Transverse colon (tissue), 4 donors: ENCODE data around the gene MRPS6. TPM values are rescaled to one million over a fixed set of nuclear protein-coding genes. Genes with fewer than 3 reads are reported as not detected.

Experiments
- DNase-seq: peaks from one replicate; pipeline ENCODE4 v3.0.0-alpha.2; 2019
- H3K27ac ChIP-seq, 4 donors: fragments of 200-600 bp; sonication (generic); 2 replicates each; pipeline ENCODE4 v1.5.1; 2016 to 2018; ENCODE audit warnings: inconsistent platforms in 4 of 4
- H3K27me3 ChIP-seq: fragments of 200-600 bp; sonication (generic); 2 replicates; pipeline ENCODE4 v1.5.1; 2017; ENCODE audit warnings: inconsistent platforms
- H3K36me3 ChIP-seq, 4 donors: fragments of 200-600 bp; sonication (generic); 2 replicates each; pipeline ENCODE4 v1.5.1; 2017 to 2019; ENCODE audit warnings: inconsistent platforms in 4 of 4
- H3K4me1 ChIP-seq, 4 donors: fragments of 200-600 bp; sonication (generic); 2 replicates each; pipeline ENCODE4 v1.5.1; 2017 to 2020; ENCODE audit warnings: inconsistent platforms in 4 of 4
- H3K4me3 ChIP-seq, 4 donors: fragments of 200-600 bp; sonication (generic); 1 replicate in 1 of 4; 2 replicates in 3 of 4; pipeline versions ENCODE4 v1.5.1 to v1.6.1; 2017 to 2019; ENCODE audit warnings: inconsistent platforms in 4 of 4
- H3K9me3 ChIP-seq, 2 donors: fragments of 200-600 bp; sonication (generic); 2 replicates each; pipeline ENCODE4 v1.5.1; 2017 to 2019; ENCODE audit warnings: inconsistent platforms in 2 of 2
- CTCF ChIP-seq, 5 experiments: fragments of 200-600 bp in 3 of 5; fragments of 450-650 bp in 2 of 5; sonication (generic) in 3 of 5; IDR thresholded peaks; 1 replicate in 2 of 5; 2 replicates in 3 of 5; pipeline ENCODE4 v1.5.1; 2016 to 2017; ENCODE audit warnings: antibody characterized with exemption in 5 of 5, inconsistent platforms in 3 of 5, mild to moderate bottlenecking in 2 of 5, moderate library complexity in 1 of 5
- EP300 ChIP-seq: sonication (generic); formaldehyde crosslinking; IDR thresholded peaks from one replicate; pipeline ENCODE4 v1.6.1; 2017; ENCODE audit warnings: antibody characterized with exemption, low read depth
- POLR2A ChIP-seq: fragments of 450-650 bp; IDR thresholded peaks from one replicate; pipeline ENCODE4 v1.6.1; 2016; ENCODE audit warnings: antibody characterized with exemption, mild to moderate bottlenecking, moderate library complexity
- POLR2AphosphoS5 ChIP-seq, 3 donors: sonication (generic); formaldehyde crosslinking; IDR thresholded peaks; one replicate each; pipeline ENCODE4 v1.6.1; 2016; ENCODE audit warnings: antibody characterized with exemption in 3 of 3
- WGBS, 2 donors: methylation state at CpG; one replicate each; pipeline ENCODE4 v1.1.5; 2018; ENCODE audit warnings: low coverage in 1 of 2; 5-methylcytosine and 5-hydroxymethylcytosine counted together
- in situ Hi-C, 4 donors: fragments of 200-750 bp; cut with MboI; loops; one replicate each; pipeline versions ENCODE4 v1.15.0 to v1.15.1; 2017; ENCODE audit warnings: low sequenced_read_pairs in 3 of 4, low pct_ligation_motif_present in 1 of 4, low pct_unique_long_range_greater_than_20kb in 1 of 4
- intact Hi-C: fragments of 100-400 bp; cut with DNase I; formaldehyde crosslinking; loops from one replicate; pipeline ENCODE4 v1.15.1; 2023; ENCODE audit warnings: low total_unique reads
- total RNA-seq, 4 donors: library from RNA; depleted of rRNA; stranded (reverse); fragments of >200 nt; gene quantifications; one replicate each; pipeline ENCODE4 v1.1.0, GENCODE V29; 2016

Gene MRPS6
- total RNA-seq, 4 donors from 2014 or later: 27.9 to 59.1 (median 35.6) TPM

- intact Hi-C loops (no loop called here), in situ Hi-C loops (no loop called here)
- H3K27ac ChIP-seq: no peak overlapping the region
- H3K27me3 ChIP-seq: no peaks in the 10 kb centered on the region
- peaks cover 0 to 2% (median 0%) of the 10 kb centered on the region in 4 donors for H3K36me3 ChIP-seq
- peaks cover 6 to 39% (median 8%) of the 10 kb centered on the region in 4 donors for H3K4me1 ChIP-seq
- DNase-seq: no peak
- WGBS, 2 donors: 59 to 77% methylated on average over 2 to 4 of the region's 4 CpGs
- H3K4me3 ChIP-seq: no peak overlapping the region
- no peaks in the 10 kb centered on the region for H3K9me3 ChIP-seq
- no peak for TF ChIP-seq CTCF (IDR thresholded peaks at IDR 0.05)
- no peak for TF ChIP-seq POLR2A
- no peak for TF ChIP-seq EP300
- no peak for TF ChIP-seq POLR2AphosphoS5 (IDR thresholded peaks at IDR 0.05)
Observed at GRCh38 chr21:34100790-34101189, 27.4 kb downstream of the MRPS6 start.

DNA sequence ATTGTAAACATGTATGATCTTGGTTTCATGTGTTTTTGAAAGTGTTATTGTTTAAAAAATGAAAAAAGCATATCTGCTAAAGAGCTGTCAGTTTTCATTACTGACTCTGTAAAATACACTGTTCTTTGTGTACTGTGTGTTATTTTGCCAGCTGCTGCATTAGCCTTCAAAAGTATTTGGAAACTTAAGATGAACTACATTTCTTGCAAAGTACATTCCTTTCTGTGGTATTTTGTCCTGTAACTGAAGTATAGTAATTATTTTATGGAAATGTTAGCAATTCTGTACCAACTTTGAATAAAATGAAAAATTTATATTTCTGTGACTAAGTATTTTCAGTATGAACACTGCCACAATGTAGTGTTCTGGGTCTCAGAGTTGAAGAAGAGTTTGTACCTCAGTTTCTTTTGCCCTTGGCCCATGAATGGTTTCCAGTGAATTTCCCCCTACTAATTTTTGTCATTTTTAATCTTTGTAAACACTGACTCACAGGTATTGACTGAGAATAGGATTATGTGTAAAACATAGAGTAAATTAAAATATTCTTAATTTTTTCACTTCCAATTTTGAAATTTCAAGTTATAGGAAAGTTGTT lies 32.7 kb downstream of the MRPS6 start:
- intact Hi-C loops: no loop called here
- H3K4me1 ChIP-seq: peaks cover 0 to 18% (median 2%) of the 10 kb centered on the region in 4 donors

GRCh38 chr21:34107606-34108005 lies 34.2 kb downstream of the MRPS6 start:
- in situ Hi-C loops (no loop called here), intact Hi-C loops (no loop called here)
- WGBS, 2 donors: 86 to 89% methylated on average over 1 of the region's 1 CpG
- Histone ChIP-seq H3K27me3 (no peaks in the 10 kb centered on the region), H3K36me3 (no peaks in the 10 kb centered on the region), H3K9me3 (no peaks in the 10 kb centered on the region), H3K4me3 (no peak overlapping the region), H3K4me1 (peaks cover 0 to 4% (median 0%) of the 10 kb centered on the region in 4 donors), H3K27ac (no peak overlapping the region)
- TF ChIP-seq CTCF (IDR thresholded peaks at IDR 0.05) (no peak), POLR2AphosphoS5 (IDR thresholded peaks at IDR 0.05) (no peak), POLR2A (no peak), EP300 (no peak)
- DNase-seq: no peak

More for the DNA sequence above, 32.7 kb downstream of the MRPS6 start:
- Histone ChIP-seq H3K36me3 (no peaks in the 10 kb centered on the region), H3K9me3 (no peaks in the 10 kb centered on the region), H3K27me3 (no peaks in the 10 kb centered on the region), H3K27ac (no peak overlapping the region), H3K4me3 (no peak overlapping the region)
- in situ Hi-C loops: no loop called here
- DNase-seq: no peak
- TF ChIP-seq CTCF (IDR thresholded peaks at IDR 0.05): no peak
- TF ChIP-seq POLR2A: no peak
- no peak for TF ChIP-seq POLR2AphosphoS5 (IDR thresholded peaks at IDR 0.05)
- TF ChIP-seq EP300: no peak

DNA sequence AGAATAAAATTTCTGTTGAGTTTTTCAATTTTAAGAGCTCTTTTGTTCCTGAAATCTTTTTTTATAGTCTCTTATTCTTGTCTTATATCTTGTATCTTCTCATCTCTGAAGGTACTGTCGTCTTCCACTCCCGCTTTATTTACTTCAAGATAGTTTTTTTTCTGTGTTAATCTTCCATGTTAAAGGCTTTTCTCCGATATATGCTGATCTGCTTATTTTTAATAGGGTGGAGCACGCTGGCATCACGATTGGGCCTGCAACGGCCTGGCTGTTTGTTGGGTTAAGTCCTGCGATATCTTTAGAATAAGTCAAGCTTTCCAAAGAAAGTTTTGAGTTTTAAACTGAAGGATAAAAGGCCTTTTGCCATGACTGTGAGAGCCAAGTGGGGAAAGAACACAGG lies 35.7 kb downstream of the MRPS6 start:
- intact Hi-C loops: no loop called here
- H3K36me3 ChIP-seq: no peaks in the 10 kb centered on the region
- 91 to 100% methylated on average over 3 to 7 of the region's 7 CpGs for WGBS, 2 donors
- no peak overlapping the region for H3K4me3 ChIP-seq
- H3K9me3 ChIP-seq: no peaks in the 10 kb centered on the region
- peaks cover 0 to 6% (median 4%) of the 10 kb centered on the region in 4 donors for H3K4me1 ChIP-seq
- H3K27ac ChIP-seq: no peak overlapping the region
- no peak for TF ChIP-seq EP300
- no peak for TF ChIP-seq POLR2AphosphoS5 (IDR thresholded peaks at IDR 0.05)
- no peak for TF ChIP-seq CTCF (IDR thresholded peaks at IDR 0.05)
- no peak for TF ChIP-seq POLR2A
- DNase-seq: no peak
- no peaks in the 10 kb centered on the region for H3K27me3 ChIP-seq
- in situ Hi-C loops: no loop called here
